Fibroblast of lung (primary cell): ENCODE results near the gene IL10. TPM values are rescaled to one million over a fixed set of nuclear protein-coding genes. Genes with fewer than 3 reads are reported as not detected.

Source experiments
- DNase-seq, 2 donors: peaks; one replicate each; pipeline versions ENCODE4 v3.0.0 to v3.0.0-alpha.2; 2010; ENCODE audit warnings: low read depth in 2 of 2
- H2AFZ ChIP-seq: 2 replicates; pipeline ENCODE4 v1.5.1; 2012; ENCODE audit warnings: low read length, control low read depth, inconsistent platforms
- H3K27ac ChIP-seq: 2 replicates; pipeline ENCODE4 v1.5.1; 2011; ENCODE audit warnings: low read length, control low read depth; ENCODE audit not compliant: insufficient read depth
- H3K27me3 ChIP-seq: 2 replicates; pipeline ENCODE4 v1.5.1; 2011; ENCODE audit warnings: mild to moderate bottlenecking, low read length; ENCODE audit not compliant: control insufficient read depth, insufficient read depth
- H3K36me3 ChIP-seq: 2 replicates; pipeline ENCODE4 v1.5.1; 2011; ENCODE audit warnings: low read length; ENCODE audit not compliant: control insufficient read depth, insufficient read depth
- H3K4me1 ChIP-seq: 2 replicates; pipeline ENCODE4 v1.5.1; 2011; ENCODE audit warnings: low read length; ENCODE audit not compliant: control insufficient read depth, insufficient read depth; ENCODE audit errors: extremely low read depth
- H3K4me2 ChIP-seq: 2 replicates; pipeline ENCODE4 v1.5.1; 2011; ENCODE audit warnings: low read length, control low read depth; ENCODE audit not compliant: insufficient read depth; ENCODE audit errors: extremely low read depth
- H3K4me3 ChIP-seq, 4 experiments: fragments of 200-600 bp in 1 of 4; sonication (generic) in 1 of 4; replicated peaks in 1 of 4; 2 replicates each; pipeline ENCODE4 v1.5.1; 2011 to 2016; ENCODE audit warnings: low read length in 4 of 4, low read depth in 3 of 4, mild to moderate bottlenecking in 3 of 4, control low read depth in 2 of 4, inconsistent platforms in 1 of 4, mixed read lengths in 1 of 4; ENCODE audit not compliant: insufficient read depth in 1 of 4; ENCODE audit errors: control extremely low read depth in 1 of 4
- H3K79me2 ChIP-seq: 2 replicates; pipeline ENCODE4 v1.5.1; 2012; ENCODE audit warnings: mild to moderate bottlenecking, low read length, inconsistent platforms; ENCODE audit not compliant: control insufficient read depth, insufficient read depth
- H3K9ac ChIP-seq: 2 replicates; pipeline ENCODE4 v1.5.1; 2011; ENCODE audit warnings: mild to moderate bottlenecking, low read length, control low read depth; ENCODE audit not compliant: insufficient read depth
- H3K9me3 ChIP-seq: 2 replicates; pipeline ENCODE4 v1.5.1; 2012; ENCODE audit warnings: low read depth, low read length; ENCODE audit not compliant: control insufficient read depth, insufficient read depth
- H4K20me1 ChIP-seq: 2 replicates; pipeline ENCODE4 v1.5.1; 2011; ENCODE audit warnings: low read length; ENCODE audit not compliant: control insufficient read depth, insufficient read depth; ENCODE audit errors: extremely low read depth
- CTCF ChIP-seq, 2 donors: IDR thresholded peaks in 1 of 2; conservative IDR thresholded peaks in 1 of 2; 1 replicate in 1 of 2; 2 replicates in 1 of 2; pipeline ENCODE4 v1.5.1; 2011 to 2012; ENCODE audit warnings: low read length in 2 of 2, control low read depth in 1 of 2, inconsistent platforms in 1 of 2, low read depth in 1 of 2, mild to moderate bottlenecking in 1 of 2
- EZH2 ChIP-seq: IDR thresholded peaks from 2 replicates; pipeline ENCODE4 v1.5.1; 2012; ENCODE audit warnings: low read length, control low read depth, mild to moderate bottlenecking; ENCODE audit errors: missing control alignments
- polyA plus RNA-seq, 2 donors: library from polyadenylated mRNA; depleted of rRNA in 1 of 2; stranded (reverse) in 1 of 2; unstranded in 1 of 2; fragments of >200 nt; gene quantifications; 2 replicates each; pipeline ENCODE4 v1.2.1, GENCODE V29; 2011 to 2012; ENCODE audit warnings: missing spikeins in 1 of 2
- total RNA-seq: library from RNA; depleted of rRNA; stranded (reverse); fragments of >200 nt; gene quantifications from 2 replicates; pipeline ENCODE4 v1.2.1, GENCODE V29; 2014

The IL10 gene
- total and polyA plus RNA-seq, 2 donors (not counting 1 experiment from before 2014, with no cell fraction given), result not detected

- H3K9ac ChIP-seq, result no peak overlapping the region
- no peaks in the 10 kb centered on the region for H3K36me3 ChIP-seq
- H2AFZ ChIP-seq, result no peak overlapping the region
- H4K20me1 ChIP-seq, result no peaks in the 10 kb centered on the region
- H3K4me2 ChIP-seq, result no peak overlapping the region
- H3K79me2 ChIP-seq, result peaks cover 83% of the 10 kb centered on the region
- H3K27ac ChIP-seq, result no peak overlapping the region
- no peaks in the 10 kb centered on the region for H3K27me3 ChIP-seq
- H3K9me3 ChIP-seq, result no peaks in the 10 kb centered on the region
- no peak for DNase-seq
- TF ChIP-seq EZH2, result no peak
- TF ChIP-seq CTCF (conservative IDR thresholded peaks at IDR 0.05 in 1 of 2, IDR thresholded peaks at IDR 0.05 in 1 of 2; ENCODE audit: low read depth in 1 of 2, low read length in 2 of 2), result no peak
- H3K4me1 ChIP-seq, result peaks cover 24% of the 10 kb centered on the region
- no peak overlapping the region for H3K4me3 ChIP-seq
These were observed 54.7 kb downstream of the IL10 start for GRCh38 chr1:206717674-206717989.

Other genes starting within 250 kb of the IL10 start
- gene EIF2D, start 160.0 kb downstream of the IL10 start, total RNA-seq, result 50.1 and 53.0 TPM in 2 replicates
- gene EIF2D, start 160.0 kb downstream of the IL10 start, polyA plus RNA-seq, result 59.8 and 67.3 TPM in 2 replicates
- gene DYRK3, start 137.0 kb downstream of the IL10 start, total RNA-seq, result 28.5 and 38.5 TPM in 2 replicates
- 9.3 and 10.2 TPM in 2 replicates for gene DYRK3, start 137.0 kb downstream of the IL10 start, polyA plus RNA-seq
- gene MAPKAPK2, start 87.6 kb downstream of the IL10 start, total RNA-seq, result 31.3 and 51.9 TPM in 2 replicates
- gene MAPKAPK2, start 87.6 kb downstream of the IL10 start, polyA plus RNA-seq, result 74.4 and 85.7 TPM in 2 replicates
- not detected in 2 replicates for gene IL19, start 1.7 kb downstream of the IL10 start, total RNA-seq
- gene IL19, start 1.7 kb downstream of the IL10 start, polyA plus RNA-seq, result not detected in 2 replicates
- not detected in 2 replicates for gene IL20, start 93.1 kb upstream of the IL10 start, total RNA-seq
- gene IL20, start 93.1 kb upstream of the IL10 start, polyA plus RNA-seq, result not detected in 2 replicates
- gene IL24, start 124.9 kb upstream of the IL10 start, total RNA-seq, result 0.17 TPM in 1 of 2 replicates, not detected in the other
- 0.54 TPM in 1 of 2 replicates, not detected in the other for gene IL24, start 124.9 kb upstream of the IL10 start, polyA plus RNA-seq
- 0.26 and 0.33 TPM in 2 replicates for gene FCMR, start 149.4 kb upstream of the IL10 start, total RNA-seq
- 1.5 and 4.3 TPM in 2 replicates for gene FCMR, start 149.4 kb upstream of the IL10 start, polyA plus RNA-seq
- gene PIGR, start 174.0 kb upstream of the IL10 start, total RNA-seq, result not detected in 2 replicates
- gene PIGR, start 174.0 kb upstream of the IL10 start, polyA plus RNA-seq, result not detected in 2 replicates
- gene FCAMR, start 198.0 kb upstream of the IL10 start, total RNA-seq, result not detected in 2 replicates
- not detected in 2 replicates for gene FCAMR, start 198.0 kb upstream of the IL10 start, polyA plus RNA-seq